Parathyroid adenoma (tissue), 2 donors: Measurements from ENCODE around the gene CAMKK1.
A peak's percentile ranks its signal among the peaks of the same experiment; 100 is the strongest.

ENCODE experiments used
- H2AFZ ChIP-seq: fragments of 300-600 bp; sonication (generic); one replicate; pipeline ENCODE4 v1.7.0; 2017; ENCODE audit warnings: antibody characterized with exemption, mild to moderate bottlenecking
- H3K27ac ChIP-seq: fragments of 300-600 bp; sonication (generic); one replicate; pipeline ENCODE4 v1.7.0; 2017
- H3K27me3 ChIP-seq: fragments of 300-600 bp; sonication (generic); one replicate; pipeline ENCODE4 v1.7.0; 2017; ENCODE audit warnings: low read length; ENCODE audit not compliant: control insufficient read depth, insufficient read depth
- H3K36me3 ChIP-seq: fragments of 300-600 bp; sonication (generic); one replicate; pipeline ENCODE4 v1.7.0; 2017; ENCODE audit warnings: low read length; ENCODE audit not compliant: control insufficient read depth, insufficient read depth
- H3K4me1 ChIP-seq: fragments of 300-600 bp; sonication (generic); one replicate; pipeline ENCODE4 v1.7.0; 2017; ENCODE audit warnings: control low read depth
- H3K4me2 ChIP-seq: fragments of 300-600 bp; sonication (generic); one replicate; pipeline ENCODE4 v1.7.0; 2017; ENCODE audit warnings: low read length
- H3K4me3 ChIP-seq: fragments of 300-600 bp; sonication (generic); one replicate; pipeline ENCODE4 v1.7.0; 2017; ENCODE audit warnings: low read depth, low read length
- H3K79me2 ChIP-seq: fragments of 300-600 bp; sonication (generic); one replicate; pipeline ENCODE4 v1.7.0; 2017; ENCODE audit warnings: control low read depth
- H3K9ac ChIP-seq: fragments of 300-600 bp; sonication (generic); one replicate; pipeline ENCODE4 v1.7.0; 2017; ENCODE audit warnings: mild to moderate bottlenecking
- H3K9me3 ChIP-seq: fragments of 300-600 bp; sonication (generic); one replicate; pipeline ENCODE4 v1.7.0; 2017; ENCODE audit warnings: low read length; ENCODE audit not compliant: control insufficient read depth
- TF ChIP-seq, protein P1 (sequence below): fragments of 300-600 bp; sonication (generic); IDR thresholded peaks from one replicate; pipeline ENCODE4 v1.7.0; 2017; ENCODE audit warnings: antibody characterized with exemption, mild to moderate bottlenecking
- donor health status: primary hyperparathyroidism.

The CAMKK1 gene

DNA sequence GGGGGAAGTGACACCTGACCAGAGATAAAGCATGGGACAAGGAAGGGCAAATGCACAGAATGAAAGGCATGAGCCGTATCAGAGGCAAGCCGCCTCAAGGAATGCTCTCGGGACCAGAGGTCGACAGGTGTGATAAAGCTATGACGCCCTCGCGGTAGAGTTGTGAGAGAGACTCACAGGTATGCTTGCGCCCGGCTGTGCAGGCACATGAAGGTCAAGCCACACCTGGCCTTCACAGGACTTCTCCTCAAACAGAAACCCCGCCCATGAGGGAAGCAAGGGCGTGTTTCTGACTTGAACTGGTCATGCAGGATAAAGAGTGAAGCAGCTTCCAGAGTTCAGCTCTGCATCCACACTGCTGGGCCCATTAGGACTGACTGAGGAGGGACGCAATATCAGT is 54.6 kb downstream of the CAMKK1 start:
- no peaks in the 10 kb centered on the region for H3K36me3 ChIP-seq
- no peak overlapping the region for H3K4me2 ChIP-seq
- H2AFZ ChIP-seq, result no peak overlapping the region
- no peaks in the 10 kb centered on the region for H3K27me3 ChIP-seq
- H3K27ac ChIP-seq, result no peak overlapping the region
- H3K9me3 ChIP-seq, result no peaks in the 10 kb centered on the region
- H3K79me2 ChIP-seq, result peaks cover 6% of the 10 kb centered on the region
- no peak overlapping the region for H3K9ac ChIP-seq
- TF ChIP-seq, protein P1, sequence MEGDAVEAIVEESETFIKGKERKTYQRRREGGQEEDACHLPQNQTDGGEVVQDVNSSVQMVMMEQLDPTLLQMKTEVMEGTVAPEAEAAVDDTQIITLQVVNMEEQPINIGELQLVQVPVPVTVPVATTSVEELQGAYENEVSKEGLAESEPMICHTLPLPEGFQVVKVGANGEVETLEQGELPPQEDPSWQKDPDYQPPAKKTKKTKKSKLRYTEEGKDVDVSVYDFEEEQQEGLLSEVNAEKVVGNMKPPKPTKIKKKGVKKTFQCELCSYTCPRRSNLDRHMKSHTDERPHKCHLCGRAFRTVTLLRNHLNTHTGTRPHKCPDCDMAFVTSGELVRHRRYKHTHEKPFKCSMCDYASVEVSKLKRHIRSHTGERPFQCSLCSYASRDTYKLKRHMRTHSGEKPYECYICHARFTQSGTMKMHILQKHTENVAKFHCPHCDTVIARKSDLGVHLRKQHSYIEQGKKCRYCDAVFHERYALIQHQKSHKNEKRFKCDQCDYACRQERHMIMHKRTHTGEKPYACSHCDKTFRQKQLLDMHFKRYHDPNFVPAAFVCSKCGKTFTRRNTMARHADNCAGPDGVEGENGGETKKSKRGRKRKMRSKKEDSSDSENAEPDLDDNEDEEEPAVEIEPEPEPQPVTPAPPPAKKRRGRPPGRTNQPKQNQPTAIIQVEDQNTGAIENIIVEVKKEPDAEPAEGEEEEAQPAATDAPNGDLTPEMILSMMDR, result no peak
- no peaks in the 10 kb centered on the region for H3K4me1 ChIP-seq
- H3K4me3 ChIP-seq, result no peak overlapping the region

DNA sequence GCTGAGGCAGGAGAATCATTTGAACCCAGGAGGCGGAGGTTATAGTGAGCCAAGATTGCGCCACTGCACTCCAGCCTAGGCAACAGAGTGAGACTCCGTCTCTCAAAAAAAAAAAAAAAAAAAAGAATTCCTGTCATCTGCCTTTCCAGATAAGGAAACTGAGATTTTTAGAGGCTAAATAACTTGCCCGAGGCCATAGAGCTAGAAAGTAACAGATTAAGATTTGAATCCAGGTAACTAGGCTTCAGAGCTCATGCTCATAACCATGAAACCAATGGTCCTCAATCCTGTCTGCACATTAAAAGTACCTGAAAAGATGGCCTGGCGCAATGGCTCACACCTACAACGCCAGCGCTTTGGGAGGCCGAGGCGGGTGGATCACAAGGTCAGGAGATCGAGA is 56.3 kb downstream of the CAMKK1 start:
- H3K4me1 ChIP-seq, result no peaks in the 10 kb centered on the region
- no peak overlapping the region for H3K27ac ChIP-seq
- H3K36me3 ChIP-seq, result no peaks in the 10 kb centered on the region

GRCh38 chr17:3835410-3836229 is 57.2 kb downstream of the CAMKK1 start:
- Histone ChIP-seq H3K79me2 (peaks cover 6% of the 10 kb centered on the region), H3K36me3 (no peaks in the 10 kb centered on the region), H3K4me3 (no peak overlapping the region), H2AFZ (no peak overlapping the region), H3K4me1 (no peaks in the 10 kb centered on the region), H3K9ac (no peak overlapping the region), H3K27ac (no peak overlapping the region), H3K9me3 (no peaks in the 10 kb centered on the region), H3K27me3 (no peaks in the 10 kb centered on the region), H3K4me2 (peak overlapping the region; percentile 37)
- TF ChIP-seq, protein P1, result no peak

More for the DNA sequence above, 56.3 kb downstream of the CAMKK1 start:
- no peak overlapping the region for H3K4me3 ChIP-seq
- H3K9me3 ChIP-seq, result no peaks in the 10 kb centered on the region
- H3K79me2 ChIP-seq, result peaks cover 6% of the 10 kb centered on the region
- no peak overlapping the region for H3K4me2 ChIP-seq
- no peaks in the 10 kb centered on the region for H3K27me3 ChIP-seq
- TF ChIP-seq, protein P1, result no peak
- no peak overlapping the region for H3K9ac ChIP-seq
- no peak overlapping the region for H2AFZ ChIP-seq

- no peak overlapping the region for H3K27ac ChIP-seq
- H3K4me1 ChIP-seq, result no peaks in the 10 kb centered on the region
- no peaks in the 10 kb centered on the region for H3K36me3 ChIP-seq
- peaks cover 4% of the 10 kb centered on the region for H3K79me2 ChIP-seq
- H3K4me2 ChIP-seq, result peak overlapping the region; percentile 37
- TF ChIP-seq, protein P1, result no peak
- no peak overlapping the region for H3K4me3 ChIP-seq
- H3K9me3 ChIP-seq, result no peaks in the 10 kb centered on the region
- H2AFZ ChIP-seq, result no peak overlapping the region
- no peak overlapping the region for H3K9ac ChIP-seq
- H3K27me3 ChIP-seq, result no peaks in the 10 kb centered on the region
Measured at GRCh38 chr17:3834811-3835210, 58.0 kb downstream of the CAMKK1 start.

DNA sequence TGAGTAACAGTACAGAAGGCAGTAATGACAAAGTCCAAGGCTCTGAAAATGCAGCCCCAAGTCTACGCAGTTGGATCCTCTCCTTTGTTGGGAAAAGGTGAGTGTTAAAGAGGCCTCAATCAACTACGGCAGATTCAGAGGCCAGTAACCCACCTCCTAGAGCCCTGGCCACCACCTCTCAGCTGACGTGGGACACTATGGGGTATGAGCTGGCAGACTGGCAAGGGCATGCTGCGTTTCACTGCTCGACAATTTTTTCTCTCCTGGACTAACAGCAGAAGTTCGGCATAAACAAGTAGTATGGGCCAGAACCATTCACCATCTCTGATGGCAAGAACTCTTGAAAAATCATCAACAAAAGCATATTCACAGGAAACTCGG is 64.0 kb downstream of the CAMKK1 start:
- no peaks in the 10 kb centered on the region for H3K9me3 ChIP-seq
- H3K27ac ChIP-seq, result no peak overlapping the region
- H3K9ac ChIP-seq, result no peak overlapping the region
- no peaks in the 10 kb centered on the region for H3K27me3 ChIP-seq
- no peaks in the 10 kb centered on the region for H3K36me3 ChIP-seq
- H3K4me2 ChIP-seq, result no peak overlapping the region
- H3K79me2 ChIP-seq, result peaks cover 2% of the 10 kb centered on the region
- no peaks in the 10 kb centered on the region for H3K4me1 ChIP-seq
- H3K4me3 ChIP-seq, result no peak overlapping the region
- TF ChIP-seq, protein P1, result no peak
- H2AFZ ChIP-seq, result no peak overlapping the region
